ENCODE measurements around the gene MAB21L4.

GRCh38 chr2:240872317-240873097, 23.4 kb downstream of the MAB21L4 start:
- TF ChIP-seq POLR2A (IDR thresholded peaks at IDR 0.05): no peak
- TF ChIP-seq CTCF (IDR thresholded peaks at IDR 0.05): no peak
